ENCODE results near the gene CEP72. TPM values are rescaled to one million over a fixed set of nuclear protein-coding genes. Genes with fewer than 3 reads are reported as not detected.

Gene CEP72
- polyA plus RNA-seq, 1 donor (not counting 4 experiments of a cell fraction or from before 2014, with no cell fraction given): 4.5 TPM

DNA sequence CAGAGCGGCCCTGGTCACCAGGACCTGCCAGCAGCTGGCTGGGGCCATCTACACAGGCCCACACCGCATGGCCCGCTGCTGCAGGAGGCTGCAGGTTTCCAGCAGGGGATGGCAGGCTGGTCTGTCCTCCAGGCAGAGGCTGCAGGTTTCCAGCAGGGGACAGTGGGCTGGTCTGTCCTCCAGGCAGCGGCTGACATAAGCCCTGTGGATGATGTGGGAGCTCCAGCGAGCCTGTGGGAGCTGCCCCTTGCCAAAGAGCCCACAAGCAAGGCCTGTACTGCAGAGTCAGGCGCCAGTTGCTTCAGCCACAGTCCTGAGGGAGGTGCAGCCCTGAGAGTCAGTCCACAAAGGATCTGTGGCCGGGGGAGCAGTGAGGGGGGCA, 62.5 kb downstream of the CEP72 start:
- H3K27me3 ChIP-seq (ENCODE audit: control insufficient read depth, extremely low read depth, insufficient read depth, low read length): peaks cover 29% of the 10 kb centered on the region
- no peaks in the 10 kb centered on the region for H3K79me2 ChIP-seq (ENCODE audit: control insufficient read depth, insufficient read depth, low read length)
- H3K36me3 ChIP-seq (ENCODE audit: control insufficient read depth in 2 of 2, extremely low read depth in 1 of 2, insufficient read depth in 2 of 2, low read length in 2 of 2): no peaks in the 10 kb centered on the region
- H2AFZ ChIP-seq (ENCODE audit: control insufficient read depth, low read length): no peak overlapping the region
- H3K27ac ChIP-seq (ENCODE audit: control insufficient read depth, insufficient read depth, low read length): no peak overlapping the region
- dilution Hi-C loops (cut with MboI; ENCODE audit: extremely low pct_ligation_motif_present, low sequenced_read_pairs): no loop called here
- no peaks in the 10 kb centered on the region for H3K9me1 ChIP-seq (ENCODE audit: control insufficient read depth, extremely low read depth, insufficient read depth, low read length)
- peaks cover 13% of the 10 kb centered on the region for H3K4me1 ChIP-seq (ENCODE audit: control insufficient read depth, extremely low read depth, insufficient read depth, low read length)
- peaks cover 3% of the 10 kb centered on the region for H4K20me1 ChIP-seq (ENCODE audit: control insufficient read depth, extremely low read depth, insufficient read depth, low read length)
- H3K9ac ChIP-seq (ENCODE audit: control insufficient read depth, extremely low read depth, insufficient read depth, low read length): no peak overlapping the region
- TF ChIP-seq EZH2 (IDR thresholded peaks at IDR 0.05; ENCODE audit: low read length) (no peak), CTCF (optimal IDR thresholded peaks at IDR 0.05 in 1 of 3, IDR thresholded peaks at IDR 0.05 in 1 of 3, conservative IDR thresholded peaks at IDR 0.05 in 1 of 3; ENCODE audit: extremely low read depth in 1 of 3, insufficient read depth in 2 of 3, low read length in 3 of 3) (no peak)
- no peak for FAIRE-seq
- no peak overlapping the region for H3K4me2 ChIP-seq (ENCODE audit: control insufficient read depth, extremely low read depth, insufficient read depth, low read depth, low read length)
- no peaks in the 10 kb centered on the region for H3K9me3 ChIP-seq (ENCODE audit: control insufficient read depth, low read depth, low read length)
- no peak overlapping the region for H3K4me3 ChIP-seq (ENCODE audit: control insufficient read depth in 2 of 3, extremely low read depth in 1 of 3, insufficient read depth in 2 of 3, low read depth in 1 of 3, low read length in 3 of 3)
- no peak for DNase-seq (ENCODE audit: low read depth, low spot score)

- dilution Hi-C loops (cut with MboI; ENCODE audit: extremely low pct_ligation_motif_present, low sequenced_read_pairs): no loop called here
- DNase-seq (ENCODE audit: low read depth, low spot score): no peak
- TF ChIP-seq EZH2 (IDR thresholded peaks at IDR 0.05; ENCODE audit: low read length): no peak
- TF ChIP-seq CTCF (optimal IDR thresholded peaks at IDR 0.05 in 1 of 3, IDR thresholded peaks at IDR 0.05 in 1 of 3, conservative IDR thresholded peaks at IDR 0.05 in 1 of 3; ENCODE audit: extremely low read depth in 1 of 3, insufficient read depth in 2 of 3, low read length in 3 of 3): no peak
- Histone ChIP-seq H4K20me1 (ENCODE audit: control insufficient read depth, extremely low read depth, insufficient read depth, low read length) (peaks cover 3% of the 10 kb centered on the region), H3K27ac (ENCODE audit: control insufficient read depth, insufficient read depth, low read length) (no peak overlapping the region), H3K27me3 (ENCODE audit: control insufficient read depth, extremely low read depth, insufficient read depth, low read length) (peaks cover 29% of the 10 kb centered on the region), H3K4me1 (ENCODE audit: control insufficient read depth, extremely low read depth, insufficient read depth, low read length) (peaks cover 13% of the 10 kb centered on the region), H3K9me3 (ENCODE audit: control insufficient read depth, low read depth, low read length) (no peaks in the 10 kb centered on the region), H3K9me1 (ENCODE audit: control insufficient read depth, extremely low read depth, insufficient read depth, low read length) (no peaks in the 10 kb centered on the region), H3K4me3 (ENCODE audit: control insufficient read depth in 2 of 3, extremely low read depth in 1 of 3, insufficient read depth in 2 of 3, low read depth in 1 of 3, low read length in 3 of 3) (no peak overlapping the region), H3K9ac (ENCODE audit: control insufficient read depth, extremely low read depth, insufficient read depth, low read length) (no peak overlapping the region), H3K79me2 (ENCODE audit: control insufficient read depth, insufficient read depth, low read length) (no peaks in the 10 kb centered on the region), H3K36me3 (ENCODE audit: control insufficient read depth in 2 of 2, extremely low read depth in 1 of 2, insufficient read depth in 2 of 2, low read length in 2 of 2) (no peaks in the 10 kb centered on the region), H2AFZ (ENCODE audit: control insufficient read depth, low read length) (no peak overlapping the region), H3K4me2 (ENCODE audit: control insufficient read depth, extremely low read depth, insufficient read depth, low read depth, low read length) (no peak overlapping the region)
- no peak for FAIRE-seq
These were observed 63.2 kb downstream of the CEP72 start for GRCh38 chr5:675111-675870.

Data from keratinocyte (primary cell).